Ishikawa (cell line): ENCODE results near the gene EVL.

Source experiments
- CEBPB ChIP-seq: IDR thresholded peaks from 2 replicates; pipeline ENCODE4 v1.6.1; 2012
- EGR1 ChIP-seq: IDR thresholded peaks from 2 replicates; pipeline ENCODE4 v1.6.1; 2012
- EP300 ChIP-seq: IDR thresholded peaks from 2 replicates; pipeline ENCODE4 v1.6.1; 2012; ENCODE audit warnings: borderline replicate concordance
- FOXM1 ChIP-seq: IDR thresholded peaks from 2 replicates; pipeline ENCODE4 v1.6.1; 2012; ENCODE audit warnings: low read depth, borderline replicate concordance
- TCF12 ChIP-seq: IDR thresholded peaks from 2 replicates; pipeline ENCODE4 v1.6.1; 2012; ENCODE audit warnings: low read depth
- TF ChIP-seq, protein P1 (sequence below): IDR thresholded peaks from 2 replicates; pipeline ENCODE4 v1.6.1; 2012
- TF ChIP-seq, protein P2 (sequence below): IDR thresholded peaks from 2 replicates; pipeline ENCODE4 v1.6.1; 2012; ENCODE audit warnings: low read depth, mild to moderate bottlenecking

DNA sequence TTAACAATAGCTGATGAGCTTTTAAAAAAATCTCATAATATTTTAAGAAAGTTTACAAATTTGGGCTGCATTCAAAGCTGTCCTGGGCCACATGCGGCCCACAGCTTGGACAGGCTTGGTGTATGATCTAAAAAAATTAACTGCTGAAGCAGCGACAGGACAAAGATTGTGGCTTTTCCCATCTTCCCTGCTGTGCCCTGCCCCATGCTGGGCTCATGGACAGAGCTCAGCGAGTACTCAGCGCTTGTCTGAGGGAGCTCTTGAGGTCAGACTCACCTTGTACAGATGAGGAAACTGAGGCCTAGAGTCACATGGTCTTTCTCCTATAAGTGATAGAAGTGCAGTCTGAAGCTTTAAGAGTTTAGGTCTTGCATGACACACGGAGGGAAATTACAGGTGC is 15.0 kb downstream of the EVL start:
- TF ChIP-seq, protein P1, sequence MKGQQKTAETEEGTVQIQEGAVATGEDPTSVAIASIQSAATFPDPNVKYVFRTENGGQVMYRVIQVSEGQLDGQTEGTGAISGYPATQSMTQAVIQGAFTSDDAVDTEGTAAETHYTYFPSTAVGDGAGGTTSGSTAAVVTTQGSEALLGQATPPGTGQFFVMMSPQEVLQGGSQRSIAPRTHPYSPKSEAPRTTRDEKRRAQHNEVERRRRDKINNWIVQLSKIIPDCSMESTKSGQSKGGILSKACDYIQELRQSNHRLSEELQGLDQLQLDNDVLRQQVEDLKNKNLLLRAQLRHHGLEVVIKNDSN: no peak
- TF ChIP-seq FOXM1 (no peak), EGR1 (no peak), EP300 (no peak), CEBPB (no peak), TCF12 (no peak)
- TF ChIP-seq, protein P2, sequence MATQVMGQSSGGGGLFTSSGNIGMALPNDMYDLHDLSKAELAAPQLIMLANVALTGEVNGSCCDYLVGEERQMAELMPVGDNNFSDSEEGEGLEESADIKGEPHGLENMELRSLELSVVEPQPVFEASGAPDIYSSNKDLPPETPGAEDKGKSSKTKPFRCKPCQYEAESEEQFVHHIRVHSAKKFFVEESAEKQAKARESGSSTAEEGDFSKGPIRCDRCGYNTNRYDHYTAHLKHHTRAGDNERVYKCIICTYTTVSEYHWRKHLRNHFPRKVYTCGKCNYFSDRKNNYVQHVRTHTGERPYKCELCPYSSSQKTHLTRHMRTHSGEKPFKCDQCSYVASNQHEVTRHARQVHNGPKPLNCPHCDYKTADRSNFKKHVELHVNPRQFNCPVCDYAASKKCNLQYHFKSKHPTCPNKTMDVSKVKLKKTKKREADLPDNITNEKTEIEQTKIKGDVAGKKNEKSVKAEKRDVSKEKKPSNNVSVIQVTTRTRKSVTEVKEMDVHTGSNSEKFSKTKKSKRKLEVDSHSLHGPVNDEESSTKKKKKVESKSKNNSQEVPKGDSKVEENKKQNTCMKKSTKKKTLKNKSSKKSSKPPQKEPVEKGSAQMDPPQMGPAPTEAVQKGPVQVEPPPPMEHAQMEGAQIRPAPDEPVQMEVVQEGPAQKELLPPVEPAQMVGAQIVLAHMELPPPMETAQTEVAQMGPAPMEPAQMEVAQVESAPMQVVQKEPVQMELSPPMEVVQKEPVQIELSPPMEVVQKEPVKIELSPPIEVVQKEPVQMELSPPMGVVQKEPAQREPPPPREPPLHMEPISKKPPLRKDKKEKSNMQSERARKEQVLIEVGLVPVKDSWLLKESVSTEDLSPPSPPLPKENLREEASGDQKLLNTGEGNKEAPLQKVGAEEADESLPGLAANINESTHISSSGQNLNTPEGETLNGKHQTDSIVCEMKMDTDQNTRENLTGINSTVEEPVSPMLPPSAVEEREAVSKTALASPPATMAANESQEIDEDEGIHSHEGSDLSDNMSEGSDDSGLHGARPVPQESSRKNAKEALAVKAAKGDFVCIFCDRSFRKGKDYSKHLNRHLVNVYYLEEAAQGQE: no peak
